CD14-positive monocyte (primary cell): Measurements from ENCODE around the gene CGB2. TPM values are rescaled to one million over a fixed set of nuclear protein-coding genes. Genes with fewer than 3 reads are reported as not detected.

ENCODE experiments used
- DNase-seq, 3 donors: peaks; one replicate each; pipeline ENCODE4 v3.0.0-alpha.2; 2011 to 2022
- H2AFZ ChIP-seq: 2 replicates; pipeline ENCODE4 v1.6.0; 2012; ENCODE audit warnings: mild to moderate bottlenecking, low read depth, low read length, inconsistent platforms; ENCODE audit not compliant: insufficient read depth, poor library complexity, severe bottlenecking
- H3K27ac ChIP-seq, 2 donors: 1 replicate in 1 of 2; 2 replicates in 1 of 2; pipeline ENCODE4 v1.5.1; 2012 to 2013; ENCODE audit warnings: low read length in 2 of 2, control low read depth in 1 of 2, inconsistent platforms in 1 of 2, low read depth in 1 of 2, mild to moderate bottlenecking in 1 of 2
- H3K27me3 ChIP-seq, 2 donors: one replicate each; pipeline versions ENCODE4 v1.6.0 to v1.6.1; 2011 to 2013; ENCODE audit warnings: low read length in 2 of 2; ENCODE audit not compliant: control insufficient read depth in 2 of 2, insufficient read depth in 2 of 2
- H3K36me3 ChIP-seq, 2 donors: replicated peaks in 1 of 2; 1 replicate in 1 of 2; 2 replicates in 1 of 2; pipeline versions ENCODE4 v1.5.1 to v1.6.1; 2012 to 2013; ENCODE audit warnings: low read length in 2 of 2, control low read depth in 1 of 2, inconsistent platforms in 1 of 2, mild to moderate bottlenecking in 1 of 2; ENCODE audit not compliant: insufficient read depth in 2 of 2, control insufficient read depth in 1 of 2
- H3K4me1 ChIP-seq, 2 donors: 1 replicate in 1 of 2; 2 replicates in 1 of 2; pipeline versions ENCODE4 v1.5.1 to v1.6.1; 2012 to 2013; ENCODE audit warnings: low read length in 2 of 2, control low read depth in 1 of 2, inconsistent platforms in 1 of 2, mild to moderate bottlenecking in 1 of 2, moderate library complexity in 1 of 2; ENCODE audit not compliant: insufficient read depth in 2 of 2, control insufficient read depth in 1 of 2
- H3K4me2 ChIP-seq: replicated peaks from 2 replicates; pipeline ENCODE3; 2012; ENCODE audit warnings: low read length, moderate library complexity, mild to moderate bottlenecking; ENCODE audit not compliant: poor library complexity, severe bottlenecking; ENCODE audit errors: extremely low read depth
- H3K4me3 ChIP-seq, 3 experiments: fragments of 200-600 bp in 1 of 3; sonication (generic) in 1 of 3; replicated peaks in 1 of 3; 1 replicate in 2 of 3; 2 replicates in 1 of 3; pipeline ENCODE4 v1.5.1; 2011 to 2013; ENCODE audit warnings: low read length in 3 of 3, mild to moderate bottlenecking in 3 of 3, control low read depth in 2 of 3, low read depth in 2 of 3, inconsistent platforms in 1 of 3, moderate library complexity in 1 of 3
- H3K79me2 ChIP-seq: 2 replicates; pipeline ENCODE4 v1.6.0; 2012; ENCODE audit warnings: mild to moderate bottlenecking, control low read depth, inconsistent platforms, low read length, moderate library complexity; ENCODE audit not compliant: insufficient read depth
- H3K9ac ChIP-seq: 2 replicates; pipeline ENCODE4 v1.6.0; 2017; ENCODE audit warnings: low read length, mild to moderate bottlenecking; ENCODE audit not compliant: insufficient read depth, poor library complexity, severe bottlenecking
- H3K9me3 ChIP-seq, 2 donors: replicated peaks in 1 of 2; 1 replicate in 1 of 2; 2 replicates in 1 of 2; pipeline versions ENCODE4 v1.5.1 to v1.6.1; 2012 to 2013; ENCODE audit warnings: low read length in 2 of 2, control low read depth in 1 of 2; ENCODE audit not compliant: control insufficient read depth in 1 of 2, insufficient read depth in 1 of 2
- H4K20me1 ChIP-seq: 2 replicates; pipeline ENCODE4 v1.6.0; 2012; ENCODE audit warnings: mild to moderate bottlenecking, low read length, control low read depth, moderate library complexity; ENCODE audit not compliant: insufficient read depth
- H3K27ac Mint-ChIP-seq, 7 donors: one replicate each; pipeline ENCODE4 v1.8.0; 2020; ENCODE audit warnings: mild to moderate bottlenecking in 7 of 7, mixed read lengths in 7 of 7, moderate library complexity in 6 of 7, inconsistent platforms in 2 of 7
- H3K27me3 Mint-ChIP-seq, 3 donors: one replicate each; pipeline ENCODE4 v1.8.0; 2021 to 2022; ENCODE audit warnings: low read depth in 3 of 3, mild to moderate bottlenecking in 3 of 3, mixed read lengths in 3 of 3, moderate library complexity in 3 of 3, inconsistent platforms in 1 of 3
- H3K36me3 Mint-ChIP-seq, 2 donors: one replicate each; pipeline ENCODE4 v1.8.0; 2020; ENCODE audit warnings: mixed read lengths in 2 of 2, inconsistent platforms in 1 of 2, mild to moderate bottlenecking in 1 of 2
- H3K4me1 Mint-ChIP-seq: one replicate; pipeline ENCODE4 v1.8.0; 2020; ENCODE audit warnings: mild to moderate bottlenecking, mixed read lengths
- H3K4me3 Mint-ChIP-seq, 2 donors: one replicate each; pipeline ENCODE4 v1.8.0; 2020; ENCODE audit warnings: mild to moderate bottlenecking in 2 of 2, mixed read lengths in 2 of 2, moderate library complexity in 1 of 2
- H3K9me3 Mint-ChIP-seq, 7 donors: one replicate each; pipeline ENCODE4 v1.8.0; 2020 to 2022; ENCODE audit warnings: mixed read lengths in 7 of 7, mild to moderate bottlenecking in 6 of 7, moderate library complexity in 6 of 7, inconsistent platforms in 2 of 7
- CTCF ChIP-seq: fragments of 200-600 bp; IDR thresholded peaks from one replicate; pipeline ENCODE4 v1.8.0; 2022; ENCODE audit warnings: antibody characterized with exemption, mild to moderate bottlenecking
- WGBS: methylation state at CpG from one replicate; pipeline ENCODE4 v1.1.5; 2013; ENCODE audit warnings: missing lambda C conversion rate; ENCODE audit not compliant: insufficient coverage; 5-methylcytosine and 5-hydroxymethylcytosine counted together
- intact Hi-C, 2 donors: fragments of 100-400 bp; cut with micrococcal nuclease; formaldehyde crosslinking; loops; one replicate each; pipeline versions ENCODE4 v1.15.0 to v1.15.1; 2023
- polyA plus RNA-seq, 3 donors: library from polyadenylated mRNA; depleted of rRNA in 1 of 3; unstranded in 2 of 3; stranded (reverse) in 1 of 3; fragments of 300-500 nt in 2 of 3; fragments of >200 nt in 1 of 3; fragmentation: Illumina TruSeq in 2 of 3; gene quantifications; 1 replicate in 2 of 3; 2 replicates in 1 of 3; pipeline ENCODE4 v1.2.3, GENCODE V29; 2012 to 2021

The CGB2 gene
- polyA plus RNA-seq, 3 donors: not detected

- H3K4me3 ChIP-seq: no peak overlapping the region
- no peak overlapping the region for H2AFZ ChIP-seq
- no peak for TF ChIP-seq CTCF
- no peaks in the 10 kb centered on the region for H4K20me1 ChIP-seq
- Mint-ChIP-seq H3K36me3 (peaks cover 4 to 8% of the 10 kb centered on the region in 2 donors), H3K27me3 (peaks cover 87 to 96% (median 90%) of the 10 kb centered on the region in 3 donors), H3K4me1 (peaks cover 19% of the 10 kb centered on the region), H3K27ac (no peak overlapping the region), H3K9me3 (peaks cover 2 to 35% (median 22%) of the 10 kb centered on the region in 7 donors), H3K4me3 (peak overlapping the region in 1 of 2 donors; percentile 57)
- peaks cover 39 to 87% of the 10 kb centered on the region in 2 donors for H3K27me3 ChIP-seq
- H3K79me2 ChIP-seq: no peaks in the 10 kb centered on the region
- no peak for DNase-seq
- H3K27ac ChIP-seq: no peak overlapping the region
- 49% methylated on average over 18 of the region's 25 CpGs for WGBS
- intact Hi-C loops: no loop called here
- H3K36me3 ChIP-seq: no peaks in the 10 kb centered on the region
- peaks cover 16% of the 10 kb centered on the region in 2 donors for H3K4me1 ChIP-seq
- no peak overlapping the region for H3K4me2 ChIP-seq
- H3K9ac ChIP-seq: no peak overlapping the region
- peaks cover 0 to 9% of the 10 kb centered on the region in 2 donors for H3K9me3 ChIP-seq
Observed at GRCh38 chr19:49061445-49061844, 29.8 kb downstream of the CGB2 start.

GRCh38 chr19:49064029-49064629, 32.4 kb downstream of the CGB2 start:
- intact Hi-C loops: no loop called here
- H3K4me1 Mint-ChIP-seq: no peaks in the 10 kb centered on the region
- WGBS: 73% methylated on average over 8 of the region's 10 CpGs
- H3K27ac Mint-ChIP-seq: no peak overlapping the region
- Histone ChIP-seq H4K20me1 (no peaks in the 10 kb centered on the region), H3K4me3 (no peak overlapping the region), H3K4me2 (no peak overlapping the region), H3K36me3 (no peaks in the 10 kb centered on the region), H3K9ac (no peak overlapping the region), H2AFZ (no peak overlapping the region), H3K27ac (no peak overlapping the region), H3K4me1 (no peaks in the 10 kb centered on the region), H3K27me3 (peaks cover 30 to 79% of the 10 kb centered on the region in 2 donors), H3K9me3 (no peaks in the 10 kb centered on the region), H3K79me2 (no peaks in the 10 kb centered on the region)
- H3K27me3 Mint-ChIP-seq: peaks cover 79 to 94% (median 83%) of the 10 kb centered on the region in 3 donors
- no peaks in the 10 kb centered on the region for H3K36me3 Mint-ChIP-seq
- H3K4me3 Mint-ChIP-seq: peak overlapping the region in 1 of 2 donors; percentile 57
- peaks cover 2 to 15% (median 6%) of the 10 kb centered on the region in 7 donors for H3K9me3 Mint-ChIP-seq
- no peak for TF ChIP-seq CTCF
- DNase-seq: no peak
